GM18499 (cell line): ENCODE data around the gene ZGLP1.

Source experiments
- ATAC-seq: cut with Tn5 transposase; IDR thresholded peaks from one replicate; pipeline ENCODE4 v1.9.1; 2021; ENCODE audit warnings: moderate number of reproducible peaks; ENCODE audit not compliant: insufficient read depth, unreplicated experiment

Gene ZGLP1

DNA sequence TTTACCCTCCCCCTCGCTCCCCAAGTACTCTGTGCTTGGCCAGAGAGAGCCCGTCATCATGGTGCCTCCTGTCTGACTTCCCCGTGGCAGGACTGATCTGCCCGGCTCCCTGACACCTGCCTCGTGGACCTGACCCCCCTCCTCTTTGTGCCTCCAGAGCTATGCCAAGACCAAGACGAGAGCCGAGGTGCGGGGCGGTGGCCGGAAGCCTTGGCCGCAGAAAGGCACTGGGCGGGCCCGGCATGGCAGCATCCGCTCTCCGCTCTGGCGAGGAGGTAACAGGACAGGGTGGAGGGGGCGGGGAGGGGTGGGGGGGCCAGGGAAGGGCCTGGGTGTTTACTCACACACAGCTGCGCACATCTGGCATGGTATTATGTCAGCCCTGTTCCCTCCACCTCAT, 53.1 kb downstream of the ZGLP1 start:
- no peak for ATAC-seq

DNA sequence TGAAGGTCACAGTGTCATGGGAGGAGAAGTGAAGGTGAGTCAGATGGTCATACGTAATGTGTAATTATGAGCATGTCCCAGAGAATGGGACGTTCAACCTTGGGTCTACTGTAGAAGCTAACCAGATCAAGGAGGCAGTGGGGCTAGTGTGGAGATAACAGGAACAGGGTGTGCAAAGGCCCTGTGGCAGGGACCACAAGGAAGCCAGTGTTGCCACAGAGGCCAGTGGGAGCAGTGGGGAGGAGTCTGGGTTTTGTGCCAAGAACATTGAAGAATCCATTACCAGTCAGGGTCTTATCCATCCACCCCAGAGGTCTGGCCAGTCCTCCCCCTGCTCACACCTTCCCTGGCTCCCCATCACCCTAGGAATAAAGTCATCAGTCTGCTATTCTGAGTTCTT, 54.3 kb downstream of the ZGLP1 start:
- no peak for ATAC-seq
